Stimulated activated CD8-positive, alpha-beta memory T cell treated with anti-CD3 and anti-CD28 coated beads, Interleukin-4, amount 100 ng/mL, for 1 hour (primary cell): ENCODE measurements around the gene CCDC82.

Experiments
- DNase-seq, 2 donors: peaks; one replicate each; pipeline ENCODE4 v3.0.0-alpha.2; 2020; ENCODE audit warnings: low read depth in 2 of 2, low spot score in 1 of 2

The CCDC82 gene

GRCh38 chr11:96365493-96365892, 24.2 kb downstream of the CCDC82 start:
- no peak for DNase-seq

- DNase-seq = no peak
These were observed 27.9 kb downstream of the CCDC82 start for GRCh38 chr11:96361778-96362177.

- no peak for DNase-seq
These were observed 31.4 kb downstream of the CCDC82 start for GRCh38 chr11:96358321-96358720.

GRCh38 chr11:96357794-96358193, 31.9 kb downstream of the CCDC82 start:
- DNase-seq = no peak

GRCh38 chr11:96356848-96357247, 32.9 kb downstream of the CCDC82 start:
- no peak for DNase-seq

GRCh38 chr11:96342961-96343711, 46.6 kb downstream of the CCDC82 start, which contains the start of gene MAML2:
Gene MAML2, minus strand, starts transcription at chr11:96343195. Its CDS starts 1,300 bp downstream, at chr11:96341895.
- peak; percentile 70 to 81 for DNase-seq

- no peak for DNase-seq
These were observed 47.4 kb downstream of the CCDC82 start for GRCh38 chr11:96342014-96342960.

GRCh38 chr11:96341211-96342013, 48.3 kb downstream of the CCDC82 start:
- DNase-seq = peak; percentile 32 to 44

GRCh38 chr11:96340555-96340885, 49.2 kb downstream of the CCDC82 start:
- no peak for DNase-seq

- DNase-seq = no peak
These were observed 49.8 kb downstream of the CCDC82 start for GRCh38 chr11:96339706-96340554.

GRCh38 chr11:96338910-96339705, 50.6 kb downstream of the CCDC82 start:
- no peak for DNase-seq

- no peak for DNase-seq
These were observed 51.9 kb downstream of the CCDC82 start for GRCh38 chr11:96337541-96338431.

GRCh38 chr11:96335388-96335787, 54.3 kb downstream of the CCDC82 start:
- DNase-seq = no peak

GRCh38 chr11:96334219-96334618, 55.5 kb downstream of the CCDC82 start:
- no peak for DNase-seq

GRCh38 chr11:96333191-96333719, 56.5 kb downstream of the CCDC82 start:
- no peak for DNase-seq

- DNase-seq = no peak
These were observed 57.5 kb downstream of the CCDC82 start for GRCh38 chr11:96332126-96332771.

GRCh38 chr11:96331699-96332116, 58.0 kb downstream of the CCDC82 start:
- DNase-seq = no peak

- no peak for DNase-seq
These were observed 59.2 kb downstream of the CCDC82 start for GRCh38 chr11:96330511-96330859.
